OCI-LY3 (cell line): Measurements from ENCODE around the gene ARSI.

Source experiments
- H2AFZ ChIP-seq: fragments of 200-600, 300-600 bp; shearing (Covaris generic); 2 replicates; pipeline ENCODE4 v1.6.0; 2014; ENCODE audit warnings: antibody characterized with exemption, low read depth, low read length
- H3K27ac ChIP-seq: fragments of 200-600, 300-600 bp; sonication (generic); 2 replicates; pipeline ENCODE4 v1.5.1; 2014; ENCODE audit warnings: mild to moderate bottlenecking, low read length, moderate library complexity, mixed read lengths
- H3K27me3 ChIP-seq: fragments of 200-600, 300-600 bp; sonication (generic); 2 replicates; pipeline ENCODE4 v1.6.1; 2014; ENCODE audit warnings: low read depth, low read length, mixed read lengths
- H3K36me3 ChIP-seq: fragments of 200-600, 300-600 bp; sonication (generic); replicated peaks from 2 replicates; pipeline ENCODE3; 2014; ENCODE audit warnings: low read depth, low read length, mixed read lengths
- H3K4me1 ChIP-seq: fragments of 300-600, 200-600 bp; sonication (generic); 2 replicates; pipeline ENCODE4 v1.6.1; 2014; ENCODE audit warnings: low read length, mixed read lengths
- H3K4me2 ChIP-seq: fragments of 200-600, 300-600 bp; sonication (generic); 2 replicates; pipeline ENCODE4 v1.6.1; 2014; ENCODE audit warnings: low read length, mixed read lengths
- H3K4me3 ChIP-seq: fragments of 300-600, 200-600 bp; sonication (generic); 2 replicates; pipeline ENCODE4 v1.5.1; 2014; ENCODE audit warnings: antibody characterized with exemption, mild to moderate bottlenecking, low read length, moderate library complexity
- H3K79me2 ChIP-seq: fragments of 300-600, 200-600 bp; shearing (Covaris generic); 2 replicates; pipeline ENCODE4 v1.6.1; 2014; ENCODE audit warnings: mild to moderate bottlenecking, low read length, mixed read lengths
- H3K9ac ChIP-seq: fragments of 300-600, 200-600 bp; shearing (Covaris generic); 2 replicates; pipeline ENCODE4 v1.6.0; 2014; ENCODE audit warnings: mild to moderate bottlenecking, low read length, moderate library complexity
- H3K9me3 ChIP-seq: fragments of 200-600, 300-600 bp; shearing (Covaris generic); 2 replicates; pipeline ENCODE4 v1.6.1; 2014; ENCODE audit warnings: low read length, mixed read lengths; ENCODE audit not compliant: insufficient read depth
- H4K20me1 ChIP-seq: fragments of 200-600, 300-600 bp; sonication (generic); 2 replicates; pipeline ENCODE4 v1.6.1; 2016; ENCODE audit warnings: low read length, mixed read lengths; ENCODE audit not compliant: insufficient read depth
- EZH2phosphoT487 ChIP-seq: fragments of 200-600 bp; shearing (Covaris generic); IDR thresholded peaks from 2 replicates; pipeline ENCODE4 v1.6.1; 2018; ENCODE audit warnings: antibody characterized with exemption, mixed run types, low read depth
- TF ChIP-seq, protein P1 (sequence below): fragments of 200-600, 300-600 bp; sonication (generic); IDR thresholded peaks from 2 replicates; pipeline ENCODE4 v1.5.1; 2014; ENCODE audit warnings: antibody characterized with exemption, low read length, low read depth

ARSI gene

GRCh38 chr5:150297236-150297890, 5.3 kb downstream of the ARSI start:
- TF ChIP-seq, protein P1, sequence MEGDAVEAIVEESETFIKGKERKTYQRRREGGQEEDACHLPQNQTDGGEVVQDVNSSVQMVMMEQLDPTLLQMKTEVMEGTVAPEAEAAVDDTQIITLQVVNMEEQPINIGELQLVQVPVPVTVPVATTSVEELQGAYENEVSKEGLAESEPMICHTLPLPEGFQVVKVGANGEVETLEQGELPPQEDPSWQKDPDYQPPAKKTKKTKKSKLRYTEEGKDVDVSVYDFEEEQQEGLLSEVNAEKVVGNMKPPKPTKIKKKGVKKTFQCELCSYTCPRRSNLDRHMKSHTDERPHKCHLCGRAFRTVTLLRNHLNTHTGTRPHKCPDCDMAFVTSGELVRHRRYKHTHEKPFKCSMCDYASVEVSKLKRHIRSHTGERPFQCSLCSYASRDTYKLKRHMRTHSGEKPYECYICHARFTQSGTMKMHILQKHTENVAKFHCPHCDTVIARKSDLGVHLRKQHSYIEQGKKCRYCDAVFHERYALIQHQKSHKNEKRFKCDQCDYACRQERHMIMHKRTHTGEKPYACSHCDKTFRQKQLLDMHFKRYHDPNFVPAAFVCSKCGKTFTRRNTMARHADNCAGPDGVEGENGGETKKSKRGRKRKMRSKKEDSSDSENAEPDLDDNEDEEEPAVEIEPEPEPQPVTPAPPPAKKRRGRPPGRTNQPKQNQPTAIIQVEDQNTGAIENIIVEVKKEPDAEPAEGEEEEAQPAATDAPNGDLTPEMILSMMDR = no peak
- no peak for TF ChIP-seq EZH2phosphoT487
- Histone ChIP-seq H3K9me3 (no peaks in the 10 kb centered on the region), H3K79me2 (no peaks in the 10 kb centered on the region), H4K20me1 (no peaks in the 10 kb centered on the region), H3K4me1 (no peaks in the 10 kb centered on the region), H3K4me2 (no peak overlapping the region), H2AFZ (no peak overlapping the region), H3K27me3 (no peaks in the 10 kb centered on the region), H3K4me3 (no peak overlapping the region), H3K27ac (no peak overlapping the region), H3K36me3 (no peaks in the 10 kb centered on the region), H3K9ac (no peak overlapping the region)

DNA sequence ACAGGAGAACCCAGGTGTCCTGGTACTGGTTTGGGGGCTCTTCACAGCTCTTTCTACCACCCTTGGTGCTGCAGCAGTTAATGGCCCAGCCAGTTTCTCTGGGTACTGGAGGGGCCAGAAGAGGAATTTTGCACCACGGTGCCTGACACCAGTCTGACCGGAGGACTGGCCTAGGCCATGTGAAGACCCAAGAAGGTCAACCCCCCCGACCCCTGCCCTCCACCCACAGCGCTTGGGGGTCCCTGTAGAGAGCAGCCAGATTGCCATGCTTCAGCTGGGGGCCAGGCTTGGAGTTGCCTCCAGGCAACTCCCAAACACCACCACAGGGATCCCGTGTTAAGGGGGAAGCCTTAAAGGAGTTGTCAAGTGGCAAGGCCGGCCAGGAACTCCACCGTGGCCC, 6.2 kb downstream of the ARSI start:
- Histone ChIP-seq H3K4me3 (no peak overlapping the region), H3K27me3 (no peaks in the 10 kb centered on the region), H3K9me3 (no peaks in the 10 kb centered on the region), H2AFZ (no peak overlapping the region), H4K20me1 (no peaks in the 10 kb centered on the region), H3K79me2 (no peaks in the 10 kb centered on the region), H3K4me1 (no peaks in the 10 kb centered on the region), H3K4me2 (no peak overlapping the region), H3K9ac (no peak overlapping the region), H3K27ac (no peak overlapping the region), H3K36me3 (no peaks in the 10 kb centered on the region)
- no peak for TF ChIP-seq EZH2phosphoT487
- TF ChIP-seq, protein P1 = no peak

- Histone ChIP-seq H2AFZ (no peak overlapping the region), H3K9me3 (no peaks in the 10 kb centered on the region), H3K27ac (no peak overlapping the region), H3K9ac (no peak overlapping the region), H3K27me3 (no peaks in the 10 kb centered on the region), H3K79me2 (no peaks in the 10 kb centered on the region), H3K4me1 (no peaks in the 10 kb centered on the region), H3K4me2 (no peak overlapping the region), H3K36me3 (no peaks in the 10 kb centered on the region), H3K4me3 (no peak overlapping the region), H4K20me1 (no peaks in the 10 kb centered on the region)
- no peak for TF ChIP-seq EZH2phosphoT487
- TF ChIP-seq, protein P1 = no peak
Measured at GRCh38 chr5:150295741-150296486, 6.8 kb downstream of the ARSI start.

DNA sequence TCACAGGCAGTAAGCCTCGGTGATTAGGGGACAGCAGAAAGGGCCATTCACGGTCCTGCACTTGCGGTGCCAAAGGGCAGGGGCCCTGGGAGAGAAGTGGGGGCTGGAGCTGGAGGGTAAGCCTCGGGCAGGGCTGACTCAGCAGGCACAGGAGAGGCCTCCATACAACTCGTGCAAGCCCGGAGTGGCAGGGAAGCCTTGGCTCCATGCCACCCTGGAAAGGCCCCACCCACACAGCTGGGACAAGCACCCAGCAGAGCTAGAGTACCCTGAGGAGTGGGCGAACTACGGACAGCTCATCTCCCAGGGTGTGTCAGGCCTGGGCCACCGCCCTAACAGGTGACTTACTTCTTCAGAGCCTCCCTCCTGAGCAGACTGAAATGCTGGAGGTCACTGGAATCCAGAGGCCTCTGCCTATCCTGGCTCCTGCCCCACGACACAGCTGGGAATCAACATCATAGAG, 7.5 kb downstream of the ARSI start:
- Histone ChIP-seq H3K4me1 (no peaks in the 10 kb centered on the region), H3K27ac (no peak overlapping the region), H3K4me3 (no peak overlapping the region), H3K9me3 (no peaks in the 10 kb centered on the region), H3K79me2 (no peaks in the 10 kb centered on the region), H2AFZ (no peak overlapping the region), H3K9ac (no peak overlapping the region), H3K4me2 (no peak overlapping the region), H3K36me3 (no peaks in the 10 kb centered on the region), H4K20me1 (no peaks in the 10 kb centered on the region), H3K27me3 (no peaks in the 10 kb centered on the region)
- TF ChIP-seq, protein P1 = no peak
- TF ChIP-seq EZH2phosphoT487 = no peak
